Measurements from ENCODE around the gene SELPLG. TPM values are rescaled to one million over a fixed set of nuclear protein-coding genes. Genes with fewer than 3 reads are reported as not detected.

Gene SELPLG
- total RNA-seq, 1 donor from 2014 or later = not detected

DNA sequence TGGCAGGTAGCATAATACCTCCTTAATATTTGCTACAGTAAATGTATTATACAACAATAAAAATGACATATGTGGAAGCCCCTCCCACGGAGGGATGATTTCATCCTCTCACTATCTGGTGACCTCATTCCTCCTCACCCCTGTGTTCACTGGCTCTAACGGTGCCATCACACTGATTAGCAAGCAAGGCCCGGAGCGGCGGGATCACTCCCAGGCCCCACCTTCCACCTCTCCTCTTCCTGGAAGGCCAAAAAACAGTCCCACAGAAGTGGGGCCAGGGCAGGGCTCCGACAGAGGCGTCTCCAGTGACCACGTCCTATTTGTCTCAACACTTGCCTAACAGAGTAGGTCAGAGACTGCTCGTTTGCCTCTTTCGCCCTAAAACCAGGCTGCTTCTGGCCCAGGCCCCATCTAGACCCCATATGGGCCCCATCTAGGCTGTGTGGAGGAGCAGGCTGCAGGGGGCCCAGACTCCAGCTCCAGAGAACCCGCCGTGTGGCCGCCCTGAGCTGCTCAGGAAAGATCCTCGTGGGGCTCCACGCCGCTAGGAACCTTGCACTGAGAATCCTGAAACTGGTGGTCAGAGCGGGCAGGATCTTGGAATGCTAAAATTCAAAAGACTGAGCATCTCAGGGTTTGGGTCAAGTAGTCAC is 3.7 kb downstream of the SELPLG start:
- Mint-ChIP-seq H3K9me3 (no peaks in the 10 kb centered on the region), H3K36me3 (no peaks in the 10 kb centered on the region), H3K27me3 (ENCODE audit: low read depth) (no peaks in the 10 kb centered on the region), H3K27ac (peak overlapping the region; percentile 94), H3K4me1 (peaks cover 33% of the 10 kb centered on the region), H3K4me3 (peak overlapping the region; percentile 20)
- no peak for TF ChIP-seq CTCF (IDR thresholded peaks at IDR 0.05; ENCODE audit: unreplicated experiment)
- DNase-seq (ENCODE audit: low spot score in 2 of 2, unreplicated experiment in 2 of 2) = peak in 1 of 2 experiments; percentile 45

DNA sequence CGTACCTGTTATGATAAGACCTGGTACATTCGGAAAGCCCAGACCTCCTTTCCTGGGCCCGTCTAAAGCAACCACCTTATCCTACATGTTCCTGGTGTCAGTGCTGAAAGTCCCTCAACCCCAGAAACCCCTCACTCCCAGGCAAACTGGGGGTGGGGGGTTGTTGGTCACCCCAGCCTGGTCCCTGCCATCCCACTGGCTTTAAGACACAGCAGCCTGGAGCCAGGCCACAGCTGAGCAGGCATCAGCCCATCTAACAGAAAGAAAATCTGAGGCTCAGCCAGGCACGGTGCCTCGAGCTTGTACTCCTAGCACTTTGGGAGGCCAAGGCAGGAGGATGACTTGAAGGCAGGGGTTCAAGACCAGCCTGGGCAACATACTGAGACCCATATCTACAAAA is 4.5 kb downstream of the SELPLG start:
- Mint-ChIP-seq H3K4me1 (peaks cover 33% of the 10 kb centered on the region), H3K9me3 (no peaks in the 10 kb centered on the region), H3K36me3 (no peaks in the 10 kb centered on the region), H3K4me3 (no peak overlapping the region), H3K27ac (peak overlapping the region; percentile 86), H3K27me3 (ENCODE audit: low read depth) (no peaks in the 10 kb centered on the region)
- no peak for TF ChIP-seq CTCF (IDR thresholded peaks at IDR 0.05; ENCODE audit: unreplicated experiment)
- no peak for DNase-seq (ENCODE audit: low spot score in 2 of 2, unreplicated experiment in 2 of 2)

DNA sequence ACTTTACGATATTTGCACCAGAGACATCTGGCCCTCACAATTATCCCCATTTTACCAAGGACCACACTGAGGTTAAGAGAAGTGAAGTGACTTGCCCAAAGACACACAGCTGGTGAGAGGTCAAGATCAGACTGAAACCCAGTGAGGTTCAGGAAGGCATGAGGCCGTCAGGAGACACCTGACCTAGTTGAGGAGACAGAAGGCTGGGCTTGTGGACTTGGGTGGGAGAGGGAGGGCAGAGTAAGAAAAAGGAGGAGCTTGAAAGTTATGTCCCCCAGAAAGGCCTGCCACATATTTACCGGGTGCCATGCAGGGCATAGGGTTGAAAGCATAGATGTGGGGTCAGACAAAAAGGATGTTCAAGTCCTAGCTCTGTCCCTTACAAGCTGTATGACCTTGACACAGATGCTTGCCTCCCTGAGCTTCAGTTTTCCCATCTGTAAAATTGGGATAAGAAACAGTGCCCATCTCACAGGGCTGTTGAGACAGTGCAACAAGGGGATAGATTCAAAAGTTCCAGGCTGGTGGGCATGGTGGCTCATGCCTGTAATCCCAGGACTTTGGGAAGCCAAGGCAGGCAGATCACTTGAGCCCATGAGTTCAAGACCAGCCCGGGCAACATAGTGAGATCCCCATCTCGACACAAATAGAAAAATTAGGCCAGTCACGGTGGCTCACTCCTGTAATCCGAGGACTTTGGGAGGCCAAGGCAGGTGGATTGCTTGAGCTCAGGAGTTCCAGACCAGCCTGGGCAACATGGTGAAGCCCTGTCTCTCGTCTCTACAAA is 6.4 kb downstream of the SELPLG start:
- peaks cover 34% of the 10 kb centered on the region for H3K4me1 Mint-ChIP-seq
- no peak for TF ChIP-seq CTCF (IDR thresholded peaks at IDR 0.05; ENCODE audit: unreplicated experiment)
- H3K4me3 Mint-ChIP-seq = no peak overlapping the region
- H3K36me3 Mint-ChIP-seq = no peaks in the 10 kb centered on the region
- no peak for DNase-seq (ENCODE audit: low spot score in 2 of 2, unreplicated experiment in 2 of 2)
- no peaks in the 10 kb centered on the region for H3K9me3 Mint-ChIP-seq
- H3K27ac Mint-ChIP-seq = no peak overlapping the region
- no peaks in the 10 kb centered on the region for H3K27me3 Mint-ChIP-seq (ENCODE audit: low read depth)

- no peak overlapping the region for H3K4me3 Mint-ChIP-seq
- H3K9me3 Mint-ChIP-seq = no peaks in the 10 kb centered on the region
- H3K27me3 Mint-ChIP-seq (ENCODE audit: low read depth) = no peaks in the 10 kb centered on the region
- TF ChIP-seq CTCF (IDR thresholded peaks at IDR 0.05; ENCODE audit: unreplicated experiment) = no peak
- H3K4me1 Mint-ChIP-seq = peaks cover 24% of the 10 kb centered on the region
- DNase-seq (ENCODE audit: low spot score in 2 of 2, unreplicated experiment in 2 of 2) = no peak
- no peaks in the 10 kb centered on the region for H3K36me3 Mint-ChIP-seq
- H3K27ac Mint-ChIP-seq = no peak overlapping the region
These were observed 8.5 kb downstream of the SELPLG start for GRCh38 chr12:108625228-108625627.

GRCh38 chr12:108623577-108623976 is 10.1 kb downstream of the SELPLG start:
- no peak overlapping the region for H3K4me3 Mint-ChIP-seq
- H3K9me3 Mint-ChIP-seq = no peaks in the 10 kb centered on the region
- no peak for TF ChIP-seq CTCF (IDR thresholded peaks at IDR 0.05; ENCODE audit: unreplicated experiment)
- DNase-seq (ENCODE audit: low spot score in 2 of 2, unreplicated experiment in 2 of 2) = no peak
- peaks cover 25% of the 10 kb centered on the region for H3K4me1 Mint-ChIP-seq
- H3K36me3 Mint-ChIP-seq = no peaks in the 10 kb centered on the region
- H3K27ac Mint-ChIP-seq = no peak overlapping the region
- H3K27me3 Mint-ChIP-seq (ENCODE audit: low read depth) = no peaks in the 10 kb centered on the region

Measured in mesothelial cell of epicardium (in vitro differentiated cells).